Vagina (tissue), 2 donors: ENCODE data around the gene RPL15. TPM values are rescaled to one million over a fixed set of nuclear protein-coding genes. Genes with fewer than 3 reads are reported as not detected.

Source experiments
- DNase-seq, 2 donors: peaks; one replicate each; pipeline ENCODE4 v3.0.0-alpha.2; 2017; ENCODE audit errors: extremely low spot score in 2 of 2
- H3K27ac ChIP-seq: fragments of 200-600 bp; sonication (generic); one replicate; pipeline ENCODE4 v1.5.1; 2019
- H3K27me3 ChIP-seq: fragments of 200-600 bp; sonication (generic); one replicate; pipeline ENCODE4 v1.5.1; 2019
- H3K36me3 ChIP-seq, 2 donors: fragments of 200-600 bp; sonication (generic); one replicate each; pipeline ENCODE4 v1.5.1; 2017 to 2019
- H3K4me1 ChIP-seq: fragments of 200-600 bp; sonication (generic); one replicate; pipeline ENCODE4 v1.5.1; 2019
- H3K4me3 ChIP-seq, 2 donors: fragments of 200-600 bp; sonication (generic); 1 replicate in 1 of 2; 2 replicates in 1 of 2; pipeline ENCODE4 v1.5.1; 2016 to 2019
- H3K9me3 ChIP-seq: fragments of 200-600 bp; sonication (generic); one replicate; pipeline ENCODE4 v1.5.1; 2019
- CTCF ChIP-seq, 3 experiments: fragments of 450-650 bp in 2 of 3; fragments of 200-600 bp in 1 of 3; sonication (generic) in 1 of 3; IDR thresholded peaks; one replicate each; pipeline ENCODE4 v1.5.1; 2017 to 2019; ENCODE audit warnings: antibody characterized with exemption in 3 of 3, mild to moderate bottlenecking in 2 of 3, moderate library complexity in 2 of 3
- POLR2A ChIP-seq, 2 donors: fragments of 450-650 bp; IDR thresholded peaks; one replicate each; pipeline ENCODE4 v1.6.1; 2017; ENCODE audit warnings: antibody characterized with exemption in 2 of 2, mild to moderate bottlenecking in 2 of 2, moderate library complexity in 2 of 2
- POLR2AphosphoS5 ChIP-seq, 2 donors: sonication (generic); formaldehyde crosslinking; IDR thresholded peaks; one replicate each; pipeline ENCODE4 v1.9.0; 2017; ENCODE audit warnings: antibody characterized with exemption in 2 of 2, mild to moderate bottlenecking in 2 of 2, low read depth in 1 of 2; ENCODE audit not compliant: insufficient read depth in 1 of 2
- intact Hi-C: fragments of 100-400 bp; cut with DNase I; formaldehyde crosslinking; loops from one replicate; pipeline ENCODE4 v1.15.1; 2023
- total RNA-seq: library from RNA; depleted of rRNA; stranded (reverse); fragments of >200 nt; gene quantifications from one replicate; pipeline ENCODE4 v1.2.3, GENCODE V29; 2016

Gene RPL15
- total RNA-seq, 1 donor from 2014 or later, result 2,641 TPM

DNA sequence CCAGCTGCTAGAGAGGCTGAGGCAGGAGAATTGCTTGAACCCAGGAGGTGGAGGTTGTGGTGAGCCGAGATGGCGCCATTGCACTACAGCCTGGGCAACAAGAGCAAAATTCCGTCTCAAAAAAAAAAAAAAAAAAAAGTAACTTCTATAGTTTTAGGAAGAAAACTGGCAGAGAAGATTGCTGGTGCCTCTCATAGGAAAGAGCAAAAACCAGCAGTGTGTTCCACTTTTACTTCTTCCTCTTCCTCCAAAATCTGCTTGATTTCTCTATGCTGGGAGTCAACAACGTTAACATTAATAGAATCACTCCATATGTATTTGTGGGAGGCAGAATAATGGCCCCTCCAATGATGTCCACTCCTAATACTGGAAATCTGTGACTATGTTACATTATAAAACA, 15.6 kb downstream of the RPL15 start:
- TF ChIP-seq CTCF (IDR thresholded peaks at IDR 0.05) (no peak), POLR2A (IDR thresholded peaks at IDR 0.05) (no peak), POLR2AphosphoS5 (IDR thresholded peaks at IDR 0.05; ENCODE audit: insufficient read depth in 1 of 2, low read depth in 1 of 2) (no peak)
- no peaks in the 10 kb centered on the region for H3K4me1 ChIP-seq
- H3K27ac ChIP-seq, result no peak overlapping the region
- intact Hi-C loops, result no loop called here
- H3K27me3 ChIP-seq, result no peaks in the 10 kb centered on the region
- H3K36me3 ChIP-seq, result no peaks in the 10 kb centered on the region
- no peaks in the 10 kb centered on the region for H3K9me3 ChIP-seq
- H3K4me3 ChIP-seq, result no peak overlapping the region
- no peak for DNase-seq

DNA sequence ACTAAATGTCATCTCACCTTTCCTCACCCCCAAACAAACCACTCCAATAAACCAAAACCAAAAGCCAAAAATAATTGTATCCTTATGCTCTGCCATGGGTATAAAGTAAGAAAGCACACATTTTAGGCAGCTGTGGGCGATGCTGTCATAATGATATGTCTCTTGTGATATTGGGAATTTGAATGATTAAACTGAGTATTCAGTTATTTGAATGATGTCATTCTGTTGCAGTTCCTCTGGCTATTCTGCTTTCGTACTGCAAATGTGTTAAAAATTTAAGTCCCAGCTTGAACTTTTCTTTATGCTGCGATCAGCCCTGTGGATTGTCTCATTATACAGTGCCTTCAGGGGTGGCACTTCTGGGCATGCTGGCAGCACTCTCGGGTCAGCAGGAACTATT, 17.3 kb downstream of the RPL15 start:
- no peaks in the 10 kb centered on the region for H3K27me3 ChIP-seq
- H3K27ac ChIP-seq, result no peak overlapping the region
- H3K4me3 ChIP-seq, result no peak overlapping the region
- TF ChIP-seq POLR2A (IDR thresholded peaks at IDR 0.05), result no peak
- TF ChIP-seq POLR2AphosphoS5 (IDR thresholded peaks at IDR 0.05; ENCODE audit: insufficient read depth in 1 of 2, low read depth in 1 of 2), result no peak
- no peak for TF ChIP-seq CTCF (IDR thresholded peaks at IDR 0.05)
- no peaks in the 10 kb centered on the region for H3K4me1 ChIP-seq
- no peak for DNase-seq
- no peaks in the 10 kb centered on the region for H3K36me3 ChIP-seq
- intact Hi-C loops, result no loop called here
- H3K9me3 ChIP-seq, result no peaks in the 10 kb centered on the region

GRCh38 chr3:23937296-23937695, 20.4 kb downstream of the RPL15 start:
- Histone ChIP-seq H3K4me3 (no peak overlapping the region), H3K27ac (no peak overlapping the region), H3K4me1 (no peaks in the 10 kb centered on the region), H3K27me3 (no peaks in the 10 kb centered on the region), H3K9me3 (no peaks in the 10 kb centered on the region), H3K36me3 (no peaks in the 10 kb centered on the region)
- TF ChIP-seq CTCF (IDR thresholded peaks at IDR 0.05) (no peak), POLR2AphosphoS5 (IDR thresholded peaks at IDR 0.05; ENCODE audit: insufficient read depth in 1 of 2, low read depth in 1 of 2) (no peak), POLR2A (IDR thresholded peaks at IDR 0.05) (no peak)
- intact Hi-C loops, result no loop called here
- no peak for DNase-seq

- H3K27ac ChIP-seq, result no peak overlapping the region
- intact Hi-C loops, result no loop called here
Measured at GRCh38 chr3:23938688-23939087, 21.8 kb downstream of the RPL15 start.

DNA sequence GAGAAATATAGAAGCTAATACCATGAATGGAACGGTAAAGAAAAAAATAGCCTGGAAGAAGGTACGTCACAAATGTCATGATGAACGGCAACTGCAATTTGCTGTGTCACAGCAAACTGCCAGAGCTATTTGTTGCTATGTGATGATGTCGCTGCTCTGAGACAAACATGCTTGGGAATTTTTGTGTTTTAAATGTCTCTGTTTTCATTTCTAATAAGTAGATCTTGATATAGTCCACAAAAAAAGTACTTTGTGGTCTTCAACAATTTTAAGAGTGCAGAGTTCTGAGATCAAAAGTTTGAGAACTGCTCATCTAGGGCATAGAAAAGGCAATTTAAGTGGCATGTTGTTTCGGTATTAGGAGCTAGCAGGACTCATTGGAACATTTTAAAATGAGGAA, 23.8 kb downstream of the RPL15 start:
- TF ChIP-seq POLR2A (IDR thresholded peaks at IDR 0.05) (no peak), POLR2AphosphoS5 (IDR thresholded peaks at IDR 0.05; ENCODE audit: insufficient read depth in 1 of 2, low read depth in 1 of 2) (no peak), CTCF (IDR thresholded peaks at IDR 0.05) (no peak)
- Histone ChIP-seq H3K27me3 (no peaks in the 10 kb centered on the region), H3K27ac (no peak overlapping the region), H3K36me3 (no peaks in the 10 kb centered on the region), H3K4me1 (peaks cover 7% of the 10 kb centered on the region), H3K4me3 (no peak overlapping the region), H3K9me3 (no peaks in the 10 kb centered on the region)
- intact Hi-C loops, result no loop called here
- DNase-seq, result no peak

More at GRCh38 chr3:23938688-23939087, 21.8 kb downstream of the RPL15 start:
- no peak overlapping the region for H3K4me3 ChIP-seq
- H3K4me1 ChIP-seq, result no peaks in the 10 kb centered on the region
- no peaks in the 10 kb centered on the region for H3K9me3 ChIP-seq
- no peak for DNase-seq
- H3K27me3 ChIP-seq, result no peaks in the 10 kb centered on the region
- H3K36me3 ChIP-seq, result no peaks in the 10 kb centered on the region
- TF ChIP-seq POLR2AphosphoS5 (IDR thresholded peaks at IDR 0.05; ENCODE audit: insufficient read depth in 1 of 2, low read depth in 1 of 2) (no peak), POLR2A (IDR thresholded peaks at IDR 0.05) (no peak), CTCF (IDR thresholded peaks at IDR 0.05) (no peak)
